ENCODE results near the gene ITPKA. TPM values are rescaled to one million over a fixed set of nuclear protein-coding genes. Genes with fewer than 3 reads are reported as not detected.

The ITPKA gene
- total and polyA plus RNA-seq, 2 of the 13 experiments (the other 11 are each of a cell fraction or from before 2014, with no cell fraction given), result 13.2 to 41.3 TPM

- peak; percentile 47; the same call in 1 of the 2 replicates for TF ChIP-seq ZNF503 (CRISPR knock-in tag; IDR thresholded peaks at IDR 0.05)
- 0 out of 2 replicates have a peak, but pooled peaks have one; percentile 16 for TF ChIP-seq ATAD3A (CRISPR knock-in tag; IDR thresholded peaks at IDR 0.05)
- TF ChIP-seq NR2F6 (IDR thresholded peaks at IDR 0.05), result peak; percentile 11; the same call in 1 of the 2 replicates
- peak; percentile 63; the same call in 1 of the 2 replicates for TF ChIP-seq NR2F6 (CRISPR knock-in tag; IDR thresholded peaks at IDR 0.05)
- peak; percentile 59; the same call in 1 of the 2 replicates for TF ChIP-seq DRAP1 (CRISPR knock-in tag; IDR thresholded peaks at IDR 0.05)
- 0 out of 2 replicates have a peak, but pooled peaks have one; percentile 5 for TF ChIP-seq NR0B2 (CRISPR knock-in tag; IDR thresholded peaks at IDR 0.05)
- no peak for TF ChIP-seq TBX3 (IDR thresholded peaks at IDR 0.05; ENCODE audit: borderline replicate concordance)
- TF ChIP-seq ZNF720 (CRISPR knock-in tag; IDR thresholded peaks at IDR 0.05), result no peak
- TF ChIP-seq FOXP1 (IDR thresholded peaks at IDR 0.05), result no peak
- no peak for TF ChIP-seq FOXP1 (CRISPR knock-in tag; IDR thresholded peaks at IDR 0.05)
- peak; percentile 51; the same call in 1 of the 2 replicates for TF ChIP-seq TBX2 (CRISPR knock-in tag; IDR thresholded peaks at IDR 0.05; ENCODE audit: borderline replicate concordance)
- TF ChIP-seq KLF13 (CRISPR knock-in tag; IDR thresholded peaks at IDR 0.05), result peak; percentile 73; the same call in 1 of the 2 replicates
- TF ChIP-seq ZBTB39 (CRISPR knock-in tag; IDR thresholded peaks at IDR 0.05), result no peak
- no peak for TF ChIP-seq ZNF24 (IDR thresholded peaks at IDR 0.05)
- TF ChIP-seq KDM3A (CRISPR knock-in tag; IDR thresholded peaks at IDR 0.05; ENCODE audit: low read depth), result peak; percentile 42; the same call in 1 of the 2 replicates
- no peak; the same call in 1 of the 2 replicates for TF ChIP-seq ZNF318 (CRISPR knock-in tag; IDR thresholded peaks at IDR 0.05)
- TF ChIP-seq SAP130 (CRISPR knock-in tag; IDR thresholded peaks at IDR 0.05; ENCODE audit: low read depth), result peak; percentile 70
Measured at GRCh38 chr15:41494190-41494921, 682 bp downstream of the ITPKA start (continued).
